ENCODE data around the gene CNTROB.
A peak's percentile ranks its signal among the peaks of the same experiment; 100 is the strongest.
"Not testable (repeated sequence)": the region's sequence is repeated elsewhere in the genome, so short reads cannot be mapped to it uniquely, and the experiment has no call there.

The CNTROB gene

GRCh38 chr17:7946441-7946840 lies 14.4 kb downstream of the CNTROB start:
- no peak for DNase-seq

DNA sequence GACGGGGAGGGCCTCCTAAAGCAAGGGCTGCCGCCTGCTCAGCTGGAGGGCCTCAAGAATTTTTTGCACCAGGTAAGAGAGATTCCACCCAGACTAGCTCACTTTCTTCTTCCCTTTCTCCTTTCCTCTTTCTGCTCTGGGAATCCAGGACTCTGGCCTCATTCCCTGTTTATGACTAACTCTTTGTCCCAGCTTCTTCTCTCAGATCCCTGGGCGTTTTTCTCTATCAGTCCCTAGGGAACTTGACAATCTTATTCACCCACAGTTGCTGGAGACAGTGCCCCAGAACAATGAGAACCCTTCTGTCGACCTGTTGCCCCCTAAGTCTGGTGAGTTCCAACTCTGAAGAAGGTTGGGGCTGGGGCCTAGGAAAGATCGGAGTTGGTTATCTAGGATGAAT lies 15.6 kb downstream of the CNTROB start:
- DNase-seq = no peak

DNA sequence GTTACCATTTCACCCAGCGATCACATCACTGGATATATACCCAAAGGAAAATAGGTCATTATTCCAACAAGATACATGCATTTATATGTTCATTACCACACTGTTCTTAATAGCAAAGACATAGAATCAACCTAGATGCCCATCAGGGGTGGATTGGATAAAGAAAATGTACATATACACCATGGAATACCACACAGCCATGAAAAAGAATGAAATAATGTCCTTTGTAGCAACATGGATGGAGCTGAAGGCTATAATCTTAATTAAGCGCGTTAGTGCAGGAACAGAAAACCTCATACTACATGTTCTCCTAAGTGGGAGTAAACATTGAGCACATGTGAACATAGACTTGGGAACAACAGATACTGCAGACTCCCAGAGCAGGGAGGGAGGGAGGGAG lies 18.6 kb downstream of the CNTROB start:
- no peak for DNase-seq

DNA sequence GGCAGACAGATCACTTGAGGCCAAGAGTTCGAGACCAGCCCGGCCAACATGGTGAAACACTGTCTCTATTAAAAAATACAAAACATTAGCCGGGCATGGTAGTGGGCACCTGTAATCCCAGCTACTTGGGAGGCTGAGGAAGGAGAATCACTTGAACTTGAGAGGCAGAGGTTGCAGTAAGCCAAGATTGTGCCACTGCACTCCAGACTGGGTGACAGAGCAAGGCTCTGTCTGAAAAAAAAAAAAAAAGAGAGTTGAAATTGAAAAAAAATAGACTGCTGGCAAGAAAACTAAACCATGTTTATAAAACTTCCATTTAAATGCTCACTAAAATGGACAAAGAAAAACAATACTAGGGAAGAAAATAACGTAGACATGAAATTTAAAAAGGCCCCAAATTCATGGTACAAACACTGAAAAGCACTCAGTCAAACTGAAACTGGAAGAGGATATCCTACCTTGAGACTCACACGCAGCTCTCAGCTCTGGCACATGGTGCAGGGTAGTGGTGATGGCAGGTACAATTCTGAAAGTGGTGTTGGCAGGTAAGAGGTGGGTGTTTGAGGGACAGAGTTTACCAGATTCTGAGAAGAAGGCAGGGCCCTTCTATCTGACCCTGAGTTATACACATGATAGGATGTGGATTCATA lies 19.3 kb downstream of the CNTROB start:
- no peak for DNase-seq

- not testable (repeated sequence) for DNase-seq
Measured at GRCh38 chr17:7953266-7953665, 21.3 kb downstream of the CNTROB start.

GRCh38 chr17:7955414-7956227 lies 23.6 kb downstream of the CNTROB start:
- DNase-seq = no peak

DNA sequence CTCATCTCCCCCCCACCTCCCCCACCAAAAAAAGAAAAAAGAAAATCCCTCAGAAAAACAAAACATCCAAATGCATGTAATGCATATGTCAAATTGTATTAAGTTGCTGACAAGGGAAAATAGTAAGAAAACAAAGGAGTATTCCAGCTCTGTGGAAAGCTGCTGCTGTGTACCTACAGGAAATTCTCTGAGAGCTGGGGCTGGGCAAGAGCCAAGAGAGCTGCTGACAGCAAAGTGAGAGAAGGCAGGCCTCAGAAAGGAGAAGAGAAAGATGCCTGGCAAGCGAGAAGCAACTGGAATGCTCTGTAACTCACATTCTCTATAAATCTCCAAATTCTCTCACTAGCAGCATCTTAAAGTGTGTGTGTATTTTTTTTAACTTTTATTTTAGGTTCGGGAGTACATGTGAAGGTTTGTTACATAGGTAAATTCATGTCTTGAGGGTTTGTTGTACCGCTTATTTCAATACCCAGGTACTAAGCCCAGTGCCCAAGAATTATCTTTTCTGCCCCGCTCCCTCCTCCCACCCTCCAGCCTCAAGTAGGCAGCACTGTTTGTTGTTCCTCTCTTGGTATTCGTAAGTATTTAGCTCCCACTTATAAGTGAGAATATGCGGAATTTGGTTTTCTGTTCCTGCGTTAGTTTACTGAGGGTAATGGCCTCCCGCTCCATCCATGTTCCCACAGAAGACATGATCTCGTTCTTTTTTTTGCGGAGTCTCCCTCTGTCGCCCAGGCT lies 24.4 kb downstream of the CNTROB start:
- no peak for DNase-seq

GRCh38 chr17:7959503-7960253 lies 27.7 kb downstream of the CNTROB start:
- DNase-seq = peak; percentile 51 to 69

DNA sequence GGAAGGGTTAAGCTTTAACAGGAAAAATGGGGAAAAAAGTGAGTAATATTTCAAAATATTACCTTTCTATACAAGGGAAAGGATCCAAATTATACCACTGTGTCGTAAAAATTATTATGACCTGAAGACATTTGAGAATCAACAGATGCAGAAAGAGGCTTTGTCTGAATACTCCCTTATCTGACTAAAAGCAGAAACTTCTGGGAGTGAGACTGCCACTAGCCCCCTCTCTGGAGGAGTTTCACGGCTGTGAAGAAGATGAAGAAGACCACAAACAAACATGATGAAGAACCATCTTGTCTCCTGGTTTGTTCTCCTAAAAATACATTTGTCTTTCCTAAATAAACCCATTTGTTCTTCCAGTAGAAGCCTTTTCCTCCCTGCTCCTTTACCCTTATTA lies 29.4 kb downstream of the CNTROB start:
- DNase-seq = no peak

GRCh38 chr17:7967751-7968150 lies 35.7 kb downstream of the CNTROB start:
- DNase-seq = no peak

DNA sequence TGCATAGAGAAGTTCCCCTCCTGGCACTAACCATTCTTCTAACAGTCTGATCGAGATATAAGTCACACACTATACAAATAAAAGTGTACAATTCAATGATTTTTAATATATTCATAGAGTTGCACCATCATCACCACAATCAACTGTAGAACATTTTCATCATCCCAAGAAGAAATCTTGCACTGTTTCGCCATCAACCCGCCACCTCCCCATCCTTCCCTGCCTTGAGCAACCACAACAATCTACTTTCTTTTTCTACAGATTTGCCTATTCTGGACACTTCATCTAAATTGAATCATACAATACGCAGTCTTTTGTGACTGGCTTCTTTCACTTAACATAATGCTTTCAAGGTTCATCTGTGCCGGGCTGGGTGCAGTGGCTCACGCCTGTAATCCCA lies 37.4 kb downstream of the CNTROB start:
- DNase-seq = peak; percentile 73 to 87

- no peak for DNase-seq
Measured at GRCh38 chr17:7971651-7972050, 39.6 kb downstream of the CNTROB start.

- DNase-seq = no peak
Measured at GRCh38 chr17:7972131-7972785, 40.3 kb downstream of the CNTROB start.

DNA sequence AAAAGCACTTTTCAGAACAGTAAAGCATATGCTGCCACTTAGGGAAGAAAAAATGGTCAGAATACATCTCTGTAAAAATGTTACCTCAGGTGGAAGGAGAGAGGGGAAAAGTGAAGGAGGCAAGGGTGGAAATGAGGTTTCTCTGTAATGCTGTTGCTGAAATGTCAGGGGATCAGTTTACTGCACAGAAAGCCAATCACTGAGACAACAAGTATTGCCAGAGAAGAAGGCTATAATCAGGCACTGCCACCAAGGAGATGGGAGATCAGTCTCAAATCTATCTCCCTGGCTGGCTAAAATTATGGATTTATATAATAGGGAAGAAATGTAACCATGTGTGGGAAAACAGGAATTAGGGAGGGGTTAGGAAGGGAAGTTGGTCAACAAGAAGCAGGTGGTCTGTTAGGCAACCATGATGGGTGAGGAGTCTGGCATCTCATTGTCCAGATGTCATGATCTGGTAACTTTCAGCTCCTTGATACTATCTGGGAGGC lies 42.7 kb downstream of the CNTROB start:
- peak in 1 of 2 donors; percentile 5 for DNase-seq

- no peak for DNase-seq
Measured at GRCh38 chr17:7977039-7977438, 45.0 kb downstream of the CNTROB start.

GRCh38 chr17:7977805-7978204 lies 45.8 kb downstream of the CNTROB start:
- no peak for DNase-seq

- peak; percentile 73 to 83 for DNase-seq
Measured at GRCh38 chr17:7982173-7982572, 50.2 kb downstream of the CNTROB start.

- peak in 1 of 2 donors; percentile 44 for DNase-seq
Measured at GRCh38 chr17:7982666-7983065, 50.7 kb downstream of the CNTROB start.

- no peak for DNase-seq
Measured at GRCh38 chr17:7984904-7985303, 52.9 kb downstream of the CNTROB start.

DNA sequence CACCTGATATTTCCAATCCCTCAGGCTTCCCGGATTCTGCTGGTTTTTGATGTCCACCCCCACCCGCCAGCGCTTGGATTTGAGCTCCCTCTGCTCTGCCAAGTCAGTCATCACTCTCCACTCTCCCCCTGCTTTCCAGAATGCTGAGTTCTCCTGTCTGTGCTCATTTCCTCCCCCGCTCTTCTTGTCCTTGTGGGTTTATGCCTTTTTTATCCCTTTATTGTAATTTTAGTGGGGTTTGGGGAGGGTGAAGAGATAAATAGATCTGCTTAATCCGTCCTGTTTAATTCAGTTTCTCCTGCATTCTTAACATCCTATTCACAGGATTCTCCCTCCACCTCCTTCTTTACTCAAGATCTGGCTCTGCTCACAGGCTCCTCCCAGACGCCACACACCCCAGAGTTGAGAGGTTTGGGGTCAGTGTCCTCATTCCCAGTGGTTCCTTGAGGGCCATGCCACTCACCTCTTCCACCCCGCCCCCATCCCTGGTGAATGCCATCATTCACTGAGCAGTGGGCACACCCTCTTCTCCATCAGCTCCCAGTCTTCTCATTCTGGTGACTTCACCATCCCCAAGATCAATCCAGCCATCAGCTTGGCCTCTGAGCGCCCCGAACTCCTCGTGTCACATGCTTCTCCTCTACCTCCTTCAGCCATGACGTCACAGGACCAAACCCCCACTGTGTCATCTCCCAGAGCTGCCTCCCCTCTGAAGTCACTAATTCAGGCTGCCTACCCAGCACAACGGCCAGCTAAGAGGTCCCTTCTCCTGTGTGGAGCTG lies 55.3 kb downstream of the CNTROB start:
- DNase-seq = no peak

DNA sequence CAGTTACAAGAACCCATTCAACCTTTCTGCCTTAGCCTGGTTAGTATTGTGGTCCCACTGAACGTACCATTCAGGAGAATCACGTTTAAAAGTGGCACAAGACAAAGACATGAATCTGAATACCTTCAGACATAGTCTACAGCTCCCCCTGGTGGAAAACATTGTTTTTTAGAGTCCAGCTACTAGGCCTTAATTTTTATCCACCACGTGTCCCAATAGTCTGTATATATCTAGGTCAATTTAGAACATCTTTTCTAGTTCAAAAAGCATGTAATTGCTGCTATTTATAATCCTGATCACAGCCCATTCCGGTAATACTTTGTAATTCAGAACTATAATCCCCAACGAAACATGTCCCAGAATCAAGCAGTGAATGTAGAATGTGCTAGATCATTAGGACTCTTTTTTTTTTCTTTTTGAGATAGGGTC lies 56.8 kb downstream of the CNTROB start:
- DNase-seq = peak; percentile 87 to 95

All from inflammatory macrophage (primary cell).